Stimulated activated CD8-positive, alpha-beta memory T cell treated with anti-CD3 and anti-CD28 coated beads, Interleukin-7, amount 100 ng/mL, for 48 hours (primary cell): ENCODE results near the gene IPPK.
A peak's percentile ranks its signal among the peaks of the same experiment; 100 is the strongest.

Experiments
- DNase-seq, 2 donors: peaks; one replicate each; pipeline ENCODE4 v3.0.0-alpha.2; 2020; ENCODE audit warnings: low read depth in 1 of 2; ENCODE audit errors: extremely low read depth in 1 of 2

IPPK gene

GRCh38 chr9:92696619-92697018 lies 26.7 kb upstream of the IPPK start:
- DNase-seq, result no peak

DNA sequence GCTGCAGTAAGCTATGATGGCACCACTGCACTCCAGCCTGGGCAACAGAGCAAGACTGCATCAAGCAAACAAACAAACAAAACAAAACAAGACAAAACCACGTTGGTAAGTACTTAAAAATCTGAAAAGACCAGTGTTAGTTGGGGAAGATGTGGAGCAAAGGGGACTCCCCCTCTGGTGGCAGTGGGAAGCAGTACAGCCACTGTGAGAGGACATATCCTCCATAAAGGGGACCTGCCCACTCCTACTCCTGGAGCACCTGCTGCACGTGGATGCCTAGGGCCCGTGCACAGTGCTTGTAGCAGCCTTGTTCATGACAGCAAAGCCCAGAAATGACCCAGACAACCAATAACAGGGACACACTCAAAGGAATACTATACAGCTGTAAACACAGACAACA lies 17.0 kb upstream of the IPPK start:
- no peak for DNase-seq

DNA sequence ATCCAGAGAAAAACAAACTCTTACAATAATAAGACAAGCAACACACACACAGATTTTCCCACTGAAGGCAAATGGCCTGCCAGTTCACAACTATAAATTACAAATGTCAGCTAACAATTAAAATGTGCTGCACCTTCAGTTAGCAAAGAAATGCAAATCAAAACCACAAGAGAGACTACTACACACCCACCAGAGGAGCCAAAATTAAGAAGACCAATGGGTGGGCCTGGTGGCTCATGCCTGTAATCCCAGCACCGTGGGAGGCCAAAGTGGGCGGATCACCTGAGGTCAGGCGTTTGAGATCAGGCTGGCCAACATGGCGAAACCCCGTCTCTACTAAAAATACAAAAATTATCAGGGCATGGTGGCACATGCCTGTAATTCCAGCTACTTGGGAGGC lies 15.1 kb upstream of the IPPK start:
- DNase-seq, result no peak

DNA sequence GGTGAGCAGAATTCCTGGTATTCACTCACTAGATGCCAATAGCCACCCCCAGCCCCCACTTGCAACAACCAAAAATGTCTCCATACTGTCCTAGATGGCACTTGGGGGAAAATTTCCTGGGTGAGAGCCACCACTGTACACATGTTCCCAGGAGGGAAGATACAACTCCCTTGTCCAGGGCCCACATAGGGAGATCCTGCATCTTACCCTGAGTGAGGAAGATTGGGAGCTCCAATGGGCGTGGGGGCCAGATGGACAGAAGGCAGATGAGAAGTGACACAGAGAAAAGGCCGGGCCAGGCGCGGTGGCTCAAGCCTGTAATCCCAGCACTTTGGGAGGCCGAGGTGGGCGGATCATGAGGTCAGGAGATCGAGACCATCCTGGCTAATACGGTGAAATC lies 12.3 kb upstream of the IPPK start:
- DNase-seq, result no peak

DNA sequence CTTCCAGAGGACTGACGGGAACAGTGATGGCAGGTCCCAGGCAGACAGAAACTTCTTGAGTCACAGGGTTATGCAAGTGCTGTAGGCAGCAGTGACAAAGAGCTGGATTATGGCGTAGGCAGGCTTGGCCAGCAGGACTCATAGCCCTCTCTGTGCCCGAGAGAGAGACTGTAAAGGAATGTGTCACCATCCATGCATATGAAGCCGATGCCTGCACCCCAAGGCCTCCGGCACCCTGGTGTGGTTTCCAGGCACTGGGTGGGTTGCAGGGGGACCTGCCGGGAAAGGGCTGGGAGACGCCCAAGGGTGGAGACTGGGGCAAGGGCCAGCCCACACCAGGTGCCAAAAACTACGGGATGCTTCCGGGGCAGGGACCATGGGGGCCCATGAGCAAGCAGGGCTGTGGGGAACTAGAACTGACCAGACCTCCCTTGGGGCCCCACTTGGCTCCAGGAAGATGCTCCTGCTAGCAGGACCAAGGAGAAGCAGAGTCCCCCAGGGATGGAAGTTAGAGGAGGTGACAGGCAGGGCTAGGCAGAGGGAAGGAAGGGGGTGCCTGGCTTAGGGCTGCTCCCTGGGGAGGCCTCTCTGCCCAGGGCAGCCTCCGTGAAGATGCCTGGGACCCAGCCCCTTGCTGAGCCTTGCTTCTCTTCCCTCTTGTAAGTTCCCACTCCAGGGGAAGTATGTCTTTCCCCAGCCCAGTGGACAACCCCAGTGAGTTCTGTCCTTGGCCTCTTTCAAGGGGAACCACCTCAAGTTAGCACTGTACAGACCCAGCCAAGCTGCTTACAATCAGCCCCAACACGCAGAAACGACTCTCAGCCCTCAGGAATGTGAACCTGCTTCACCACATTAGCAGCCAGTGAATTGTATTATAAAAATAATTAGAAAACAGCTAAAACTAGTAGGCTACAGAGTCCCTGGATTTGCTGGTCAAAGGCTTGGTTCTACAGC lies 10.5 kb upstream of the IPPK start:
- DNase-seq, result no peak

DNA sequence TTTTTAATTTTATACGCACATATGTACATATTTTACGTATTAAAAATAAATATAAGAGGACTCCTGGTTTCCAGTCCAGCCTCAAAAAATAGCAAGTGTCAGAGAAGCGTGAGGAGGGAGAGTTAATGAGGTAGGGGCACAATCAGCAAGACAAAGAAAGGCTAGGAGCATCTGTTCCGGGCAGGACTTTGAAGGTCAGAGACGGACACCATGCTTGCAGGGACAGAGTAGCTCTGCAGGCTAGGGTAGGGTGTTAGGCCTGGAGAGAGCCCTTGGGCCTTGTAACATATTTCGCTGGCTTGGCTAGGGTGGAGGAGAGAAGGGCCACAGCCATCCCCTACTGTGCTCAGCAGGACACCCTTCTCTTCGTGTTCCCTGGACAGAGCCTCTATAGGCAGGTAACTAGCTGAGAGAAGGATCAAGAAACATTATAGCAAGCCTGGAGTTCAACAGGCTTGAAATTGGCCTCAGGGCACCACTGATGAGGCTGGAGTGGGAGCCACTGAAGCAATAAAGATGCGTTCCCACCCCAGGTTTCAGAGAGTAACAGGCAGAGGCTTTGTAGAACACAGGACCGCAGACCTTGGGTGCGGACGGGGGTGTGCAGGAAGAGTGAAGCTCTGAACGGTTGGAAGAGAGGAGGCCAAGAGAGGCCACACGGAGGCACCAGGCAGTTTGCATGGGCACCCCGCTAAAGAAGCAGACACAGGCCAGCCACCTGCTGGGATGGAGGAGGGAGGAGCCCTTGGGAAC lies 9.7 kb upstream of the IPPK start:
- DNase-seq, result no peak

- DNase-seq, result no peak
These were observed 1.4 kb upstream of the IPPK start for GRCh38 chr9:92671323-92671722.

DNA sequence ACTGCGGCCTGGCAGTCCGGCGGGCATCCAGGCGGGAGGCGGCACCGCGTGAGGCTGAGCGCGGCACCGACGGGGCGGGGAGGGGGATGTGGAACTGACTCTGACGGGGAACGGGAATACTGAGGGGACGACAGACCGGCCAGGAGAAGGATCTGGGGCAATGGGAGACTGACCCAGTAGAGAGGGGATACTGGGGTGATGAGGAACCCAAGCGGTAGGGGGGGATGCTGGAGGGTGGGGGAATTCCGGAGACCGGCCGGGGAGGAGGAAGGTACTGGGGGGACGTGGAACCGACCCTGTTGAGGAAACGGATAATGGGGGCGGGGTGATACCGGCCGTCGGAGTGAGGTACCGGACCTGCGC lies 423 bp downstream of the IPPK start:
- DNase-seq, result no peak

GRCh38 chr9:92668746-92669526 lies 995 bp downstream of the IPPK start:
- peak in 1 of 2 donors; percentile 23 for DNase-seq

DNA sequence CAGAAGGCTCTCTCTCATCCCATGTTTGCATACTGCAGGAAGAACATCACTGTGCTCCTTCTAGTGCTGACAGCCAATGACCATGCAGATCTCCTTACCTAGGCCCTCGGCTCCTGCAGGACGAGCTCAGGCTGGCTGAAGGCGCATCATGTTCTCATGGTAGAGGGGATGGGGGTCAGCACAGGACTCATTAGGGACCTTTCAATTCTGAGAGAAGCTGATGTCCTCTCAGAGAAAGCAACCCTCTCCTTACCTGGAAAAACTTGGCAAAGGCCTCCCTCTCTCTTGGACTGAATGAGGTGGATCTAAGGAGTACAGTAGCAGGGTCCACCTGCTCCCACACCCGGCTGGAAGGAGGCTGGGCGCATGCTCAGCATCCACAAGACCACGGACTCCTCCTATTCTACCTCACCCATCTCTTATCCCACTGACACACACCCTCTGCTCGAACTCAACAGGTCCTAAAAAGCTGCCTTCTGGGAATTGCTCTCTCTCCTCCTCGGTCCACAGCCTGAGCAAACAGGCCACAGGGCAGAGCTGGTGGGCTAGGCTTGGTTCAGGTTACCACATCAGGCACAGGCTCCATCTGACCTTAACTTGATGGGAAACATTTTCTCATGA lies 2.9 kb downstream of the IPPK start:
- DNase-seq, result no peak

GRCh38 chr9:92666236-92666635 lies 3.7 kb downstream of the IPPK start:
- DNase-seq, result no peak

DNA sequence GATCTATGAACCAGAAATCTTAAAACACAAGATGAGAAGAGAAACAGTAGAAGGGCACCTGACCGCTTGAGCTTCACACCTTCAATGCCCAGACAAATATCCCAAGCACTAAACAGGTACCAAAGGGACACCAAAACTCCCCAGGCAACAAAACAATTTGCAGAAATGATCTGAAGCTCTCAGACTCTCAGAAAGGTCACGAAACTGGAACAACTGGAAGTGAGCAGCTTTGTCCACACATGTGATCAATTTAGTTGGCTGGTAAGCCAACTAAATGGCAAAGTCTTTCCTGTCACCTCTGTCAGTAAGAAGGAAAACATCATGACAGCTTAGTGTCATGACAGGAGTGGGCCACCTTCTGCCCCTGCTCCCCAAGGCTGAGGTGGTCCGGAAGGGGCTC lies 4.1 kb downstream of the IPPK start:
- no peak for DNase-seq

GRCh38 chr9:92664394-92665152 lies 5.4 kb downstream of the IPPK start:
- no peak for DNase-seq

DNA sequence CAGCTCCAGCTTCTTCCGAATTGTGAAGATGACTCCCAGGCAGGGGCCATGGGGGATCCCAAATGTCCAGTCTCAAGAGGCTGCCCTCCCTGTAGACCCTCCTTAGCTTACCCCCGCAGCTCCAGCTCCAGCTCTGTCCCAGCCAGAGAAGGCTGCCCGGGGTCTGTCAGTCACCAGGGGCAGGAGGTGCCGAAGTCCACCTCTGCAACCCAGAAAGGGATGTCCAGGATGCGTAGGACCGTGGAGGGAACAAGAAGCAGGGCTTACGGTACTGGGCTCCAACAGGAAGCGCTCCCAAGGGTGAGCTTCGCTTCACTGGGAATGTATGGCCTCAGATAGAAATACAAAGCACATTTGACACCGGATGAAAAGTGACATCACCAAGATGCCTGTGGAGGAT lies 6.0 kb downstream of the IPPK start:
- no peak for DNase-seq

- DNase-seq, result no peak
These were observed 6.8 kb downstream of the IPPK start for GRCh38 chr9:92663126-92663525.

DNA sequence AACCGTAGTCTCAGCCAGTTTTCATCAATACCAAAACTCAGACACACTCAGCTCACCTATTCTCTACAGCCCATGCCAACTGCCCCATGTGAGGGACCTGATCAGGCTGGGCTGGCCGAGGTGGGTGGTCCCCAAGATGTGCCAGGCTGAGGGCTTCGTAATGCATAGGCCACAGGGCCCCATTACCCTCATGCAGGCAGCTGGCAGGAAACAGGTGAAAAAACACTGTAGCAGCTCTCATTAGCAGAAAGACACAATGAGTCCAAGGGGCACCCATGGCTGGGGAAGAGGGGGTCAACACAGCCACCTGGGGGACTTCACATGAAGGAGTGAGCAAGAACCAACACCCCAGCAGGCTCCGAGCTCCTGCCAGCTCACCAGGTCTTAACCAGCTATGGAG lies 8.2 kb downstream of the IPPK start:
- DNase-seq, result no peak

GRCh38 chr9:92661127-92661526 lies 8.8 kb downstream of the IPPK start:
- no peak for DNase-seq

DNA sequence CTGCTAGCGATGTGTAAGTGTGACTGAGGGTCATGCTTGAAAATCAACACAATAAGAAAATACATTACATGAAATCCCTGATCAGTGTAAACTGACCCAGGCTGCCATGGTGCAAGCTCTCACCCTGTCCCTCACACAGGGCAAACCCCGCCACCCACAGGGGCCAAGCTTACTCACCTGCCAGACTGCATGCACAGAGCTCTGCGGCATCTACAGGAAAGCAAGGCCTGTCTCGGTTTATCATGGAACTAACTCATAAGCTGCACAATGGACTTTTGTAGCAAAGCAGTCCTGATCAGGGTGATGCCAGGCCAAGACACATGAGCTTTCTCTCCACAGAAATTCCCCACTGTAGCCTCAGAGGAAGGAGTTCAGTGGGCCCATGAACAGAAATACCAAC lies 9.7 kb downstream of the IPPK start:
- DNase-seq, result no peak

GRCh38 chr9:92659601-92660000 lies 10.3 kb downstream of the IPPK start:
- DNase-seq, result no peak

- DNase-seq, result no peak
These were observed 11.3 kb downstream of the IPPK start for GRCh38 chr9:92658611-92659010.
